T-helper 2 cell treated with Interferon-gamma antibody and Interleukin-4, amounts not matched to agents 5 μg/mL and 100 μg/mL, for 36 hours (primary cell): ENCODE measurements around the gene UBE3D.

Source experiments
- DNase-seq: peaks from one replicate; pipeline ENCODE4 v3.0.0; 2021; ENCODE audit warnings: low spot score
- H3K27ac Mint-ChIP-seq: one replicate; pipeline ENCODE4 v1.8.0; 2021; ENCODE audit warnings: mild to moderate bottlenecking, mixed read lengths
- H3K27me3 Mint-ChIP-seq: one replicate; pipeline ENCODE4 v1.8.0; 2021; ENCODE audit warnings: low read depth, mixed read lengths
- H3K36me3 Mint-ChIP-seq: one replicate; pipeline ENCODE4 v1.8.0; 2021; ENCODE audit warnings: low read depth, mixed read lengths
- H3K4me1 Mint-ChIP-seq: one replicate; pipeline ENCODE4 v1.8.0; 2021; ENCODE audit warnings: low read depth, mixed read lengths
- H3K4me3 Mint-ChIP-seq: one replicate; pipeline ENCODE4 v1.8.0; 2022; ENCODE audit warnings: mild to moderate bottlenecking, moderate library complexity, mixed read lengths
- H3K9me3 Mint-ChIP-seq: one replicate; pipeline ENCODE4 v1.8.0; 2021; ENCODE audit warnings: mixed read lengths

UBE3D gene

DNA sequence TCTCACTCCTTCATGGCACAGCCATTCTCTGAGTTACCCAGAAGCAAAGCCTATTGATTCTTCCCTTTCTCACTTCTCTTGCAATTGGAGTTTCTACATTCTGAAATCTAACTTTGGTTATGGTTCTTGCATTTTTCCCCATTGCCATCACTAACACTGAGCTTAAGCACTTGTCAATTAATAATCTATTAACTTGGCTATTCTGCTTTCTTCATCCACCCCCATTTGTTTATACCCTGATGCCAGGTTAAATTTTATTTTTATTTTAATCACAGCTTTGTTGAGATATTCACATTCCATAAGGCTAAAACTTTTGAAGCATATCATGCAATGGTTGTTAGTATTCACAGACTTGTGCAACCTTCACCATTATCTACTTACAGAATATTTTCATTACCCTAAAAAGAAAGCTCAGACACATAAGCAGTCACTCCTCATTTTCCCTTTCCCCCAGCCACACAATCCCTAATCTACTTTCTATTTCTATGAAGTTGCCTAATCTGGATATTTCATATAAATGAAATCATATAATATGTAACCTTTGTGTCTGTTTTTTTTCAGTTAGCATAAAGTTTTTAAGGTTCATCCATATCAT is 222.3 kb downstream of the UBE3D start:
- Mint-ChIP-seq H3K27ac (no peak overlapping the region), H3K36me3 (no peaks in the 10 kb centered on the region), H3K4me1 (no peaks in the 10 kb centered on the region), H3K9me3 (no peaks in the 10 kb centered on the region), H3K4me3 (no peak overlapping the region), H3K27me3 (no peaks in the 10 kb centered on the region)
- no peak for DNase-seq

DNA sequence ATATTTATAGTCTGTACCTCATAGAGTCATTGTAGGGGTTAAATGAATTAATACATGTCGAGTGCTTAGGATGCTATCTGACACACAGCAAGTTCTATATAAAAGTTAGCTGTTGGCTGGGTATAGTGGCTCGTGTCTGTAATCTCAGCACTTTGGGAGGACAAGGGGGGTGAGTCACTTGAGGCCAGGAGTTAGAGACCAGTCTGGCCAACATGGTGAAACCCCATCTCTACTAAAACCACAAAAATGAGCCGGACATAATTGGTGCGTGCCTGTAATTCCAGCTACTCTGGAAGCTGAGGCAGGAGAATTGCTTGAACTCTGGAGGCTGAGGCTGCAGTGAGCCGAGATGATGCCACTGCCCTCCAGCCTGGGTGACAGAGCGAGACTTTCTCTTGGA is 222.9 kb downstream of the UBE3D start:
- no peak overlapping the region for H3K27ac Mint-ChIP-seq
- H3K9me3 Mint-ChIP-seq = no peaks in the 10 kb centered on the region
- H3K4me1 Mint-ChIP-seq = no peaks in the 10 kb centered on the region
- no peak for DNase-seq
- no peaks in the 10 kb centered on the region for H3K36me3 Mint-ChIP-seq
- no peaks in the 10 kb centered on the region for H3K27me3 Mint-ChIP-seq
- H3K4me3 Mint-ChIP-seq = no peak overlapping the region
